Tracheal epithelial cell (primary cell): ENCODE measurements around the gene NDUFS4. TPM values are rescaled to one million over a fixed set of nuclear protein-coding genes. Genes with fewer than 3 reads are reported as not detected.

Experiments
- total RNA-seq: library from RNA; depleted of rRNA; stranded (reverse); fragments of >200 nt; gene quantifications from 2 replicates; pipeline ENCODE4 v1.2.1, GENCODE V29; 2014

The NDUFS4 gene
- total RNA-seq = 97.4 and 130 TPM in 2 replicates

DNA sequence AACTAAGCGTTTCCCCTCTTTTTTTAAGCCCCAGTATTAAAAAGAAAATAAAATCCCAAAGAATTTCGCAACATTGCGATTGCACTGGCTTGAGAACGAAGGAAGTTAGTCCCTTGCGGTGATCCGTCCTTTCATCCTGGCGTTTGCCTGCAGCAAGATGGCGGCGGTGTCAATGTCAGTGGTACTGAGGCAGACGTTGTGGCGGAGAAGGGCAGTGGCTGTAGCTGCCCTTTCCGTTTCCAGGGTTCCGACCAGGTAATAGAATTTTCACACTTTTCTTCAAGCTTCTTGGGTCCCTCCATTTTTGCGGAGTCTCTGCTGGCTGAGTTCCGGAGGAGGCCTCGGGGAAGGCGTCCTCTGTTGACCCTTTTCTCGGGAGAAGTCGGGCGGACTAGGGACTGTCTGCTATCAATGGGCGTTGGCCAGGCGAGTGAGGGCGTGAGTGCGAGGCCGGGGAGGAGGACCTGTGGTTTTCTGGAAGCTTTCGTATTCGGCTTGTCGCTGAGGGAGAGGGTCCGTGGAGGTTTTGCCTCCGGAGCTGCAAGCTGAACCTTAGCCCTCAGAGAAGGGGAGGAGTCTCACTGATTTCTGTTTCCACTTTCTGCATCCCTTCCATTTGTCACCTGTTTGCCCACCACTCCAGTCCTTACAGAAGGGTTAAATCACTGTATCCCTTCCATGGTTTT, at the start of gene NDUFS4:
Gene NDUFS4, plus strand, starts transcription at position 134 of the 686 bp plus-strand sequence. Its CDS starts 24 bp downstream, at position 158.

Other genes starting within 250 kb of the NDUFS4 start
- 28.3 and 176 TPM in 2 replicates for gene FST, start 80.0 kb upstream of the NDUFS4 start, total RNA-seq